ENCODE measurements around the gene MERTK. TPM values are rescaled to one million over a fixed set of nuclear protein-coding genes. Genes with fewer than 3 reads are reported as not detected.

Gene MERTK
- total RNA-seq, 4 donors from 2014 or later = 5.5 to 6.7 (median 5.7) TPM

DNA sequence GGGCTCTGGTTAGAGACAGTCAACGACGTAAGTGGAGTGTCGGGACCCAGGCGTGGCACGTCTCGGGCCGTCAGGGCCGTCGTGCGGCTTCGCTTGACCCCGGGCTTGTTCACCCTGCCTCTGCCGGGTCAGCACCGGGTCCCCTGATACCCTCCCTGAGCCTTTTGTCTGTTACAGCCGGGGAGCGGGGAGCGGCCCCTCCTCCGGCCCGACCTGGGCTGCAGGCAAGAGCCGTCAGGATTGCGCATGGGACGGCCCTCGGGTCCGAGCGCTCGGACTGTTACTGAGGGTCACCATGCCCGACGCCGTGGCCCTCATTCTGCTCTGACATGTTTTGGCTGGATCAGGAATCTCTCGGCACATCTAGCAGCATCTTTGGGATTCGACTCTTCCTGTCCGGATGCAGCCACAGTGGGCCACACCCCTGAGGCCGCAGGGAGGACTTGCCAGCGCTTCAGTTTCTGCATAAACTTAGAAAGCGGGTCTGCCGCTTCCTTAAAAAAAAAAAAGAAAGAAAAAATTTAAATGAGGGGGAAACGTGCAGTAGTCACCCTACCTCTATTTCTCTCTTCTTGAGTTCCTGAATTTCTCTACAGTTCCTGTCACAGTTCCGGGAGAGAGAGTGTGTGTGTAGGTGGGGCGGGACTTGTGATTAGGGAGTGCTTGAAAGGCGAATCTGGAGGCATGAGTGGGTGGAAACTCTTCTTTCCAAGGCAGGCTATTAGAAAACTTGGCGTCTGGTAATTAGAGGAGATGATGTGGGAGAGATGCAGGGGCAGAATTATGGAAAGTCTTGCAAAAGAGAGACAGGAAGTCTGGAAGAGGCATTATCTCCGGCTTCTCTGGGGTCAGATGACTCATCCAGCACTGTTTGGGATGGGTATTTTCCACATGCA lies 157.6 kb downstream of the MERTK start:
- TF ChIP-seq POLR2A (IDR thresholded peaks at IDR 0.05) = no peak
- peak in 1 of 3 donors; percentile 36 for TF ChIP-seq POLR2AphosphoS5 (IDR thresholded peaks at IDR 0.05)
- H3K4me3 ChIP-seq = peak overlapping the region; percentile 87
- under 1% methylated on average over 35 of the region's 42 CpGs for WGBS

DNA sequence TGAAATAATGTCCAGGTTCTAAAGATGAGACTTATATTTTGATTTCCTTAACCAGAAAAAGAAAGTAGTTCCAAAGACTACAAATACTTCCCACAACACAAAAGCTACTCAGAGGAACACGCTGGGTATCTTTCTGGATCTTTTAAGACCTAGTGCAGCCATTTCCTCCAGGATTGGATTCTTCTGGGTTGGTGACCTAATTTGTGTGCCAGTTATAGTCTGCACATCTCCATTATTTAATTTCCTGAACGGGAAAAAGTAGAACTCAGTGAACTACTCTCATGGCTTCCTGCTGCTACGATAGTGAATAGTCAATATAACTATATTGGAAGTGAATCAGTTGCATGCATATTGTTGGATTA lies 158.2 kb downstream of the MERTK start:
- no peaks in the 10 kb centered on the region for H3K27me3 ChIP-seq
- no peaks in the 10 kb centered on the region for H3K9me3 ChIP-seq
- WGBS = 14% methylated on average over 3 of the region's 3 CpGs
- no peak for DNase-seq (ENCODE audit: low spot score in 2 of 2)
- H3K36me3 ChIP-seq = peaks cover 9% of the 10 kb centered on the region
- H3K4me1 ChIP-seq = peaks cover 33% of the 10 kb centered on the region
- no peak for TF ChIP-seq POLR2AphosphoS5 (IDR thresholded peaks at IDR 0.05)
- TF ChIP-seq EP300 (IDR thresholded peaks at IDR 0.05) = no peak
- TF ChIP-seq POLR2A (IDR thresholded peaks at IDR 0.05) = no peak
- no peak for TF ChIP-seq CTCF (IDR thresholded peaks at IDR 0.05)
- H3K4me3 ChIP-seq = peak overlapping the region; percentile 87
- peak overlapping the region; percentile 98 for H3K27ac ChIP-seq

More for the DNA sequence above, 157.6 kb downstream of the MERTK start:
- H3K36me3 ChIP-seq = peaks cover 4% of the 10 kb centered on the region
- H3K27ac ChIP-seq = peak overlapping the region; percentile 98
- no peaks in the 10 kb centered on the region for H3K27me3 ChIP-seq
- peaks cover 33% of the 10 kb centered on the region for H3K4me1 ChIP-seq
- peak; percentile 82 to 86 for DNase-seq (ENCODE audit: low spot score in 2 of 2)
- no peaks in the 10 kb centered on the region for H3K9me3 ChIP-seq

GRCh38 chr2:112059671-112060070 lies 161.3 kb downstream of the MERTK start:
- H3K27me3 ChIP-seq = no peaks in the 10 kb centered on the region
- no peak overlapping the region for H3K27ac ChIP-seq
- H3K4me3 ChIP-seq = no peak overlapping the region
- WGBS = 92% methylated on average over 2 of the region's 2 CpGs
- peaks cover 23% of the 10 kb centered on the region for H3K4me1 ChIP-seq
- no peak for TF ChIP-seq POLR2AphosphoS5 (IDR thresholded peaks at IDR 0.05)
- no peak for TF ChIP-seq EP300 (IDR thresholded peaks at IDR 0.05)
- no peak for TF ChIP-seq POLR2A (IDR thresholded peaks at IDR 0.05)
- TF ChIP-seq CTCF (IDR thresholded peaks at IDR 0.05) = no peak
- DNase-seq (ENCODE audit: low spot score in 2 of 2) = no peak
- H3K36me3 ChIP-seq = peaks cover 36% of the 10 kb centered on the region
- no peaks in the 10 kb centered on the region for H3K9me3 ChIP-seq

GRCh38 chr2:112061299-112061698 lies 162.9 kb downstream of the MERTK start:
- no peak for TF ChIP-seq POLR2AphosphoS5 (IDR thresholded peaks at IDR 0.05)
- TF ChIP-seq CTCF (IDR thresholded peaks at IDR 0.05) = no peak
- TF ChIP-seq POLR2A (IDR thresholded peaks at IDR 0.05) = no peak
- TF ChIP-seq EP300 (IDR thresholded peaks at IDR 0.05) = no peak
- Histone ChIP-seq H3K4me1 (peaks cover 21% of the 10 kb centered on the region), H3K27me3 (no peaks in the 10 kb centered on the region), H3K27ac (no peak overlapping the region), H3K4me3 (no peak overlapping the region), H3K36me3 (peaks cover 51% of the 10 kb centered on the region), H3K9me3 (no peaks in the 10 kb centered on the region)
- no peak for DNase-seq (ENCODE audit: low spot score in 2 of 2)
- WGBS = 93% methylated on average over 1 of the region's 1 CpG

GRCh38 chr2:112061840-112062239 lies 163.4 kb downstream of the MERTK start:
- H3K4me3 ChIP-seq = no peak overlapping the region
- TF ChIP-seq POLR2AphosphoS5 (IDR thresholded peaks at IDR 0.05) (no peak), CTCF (IDR thresholded peaks at IDR 0.05) (no peak)
- 90% methylated on average over 2 of the region's 2 CpGs for WGBS
- peaks cover 56% of the 10 kb centered on the region for H3K36me3 ChIP-seq
- H3K27ac ChIP-seq = no peak overlapping the region
- no peak for DNase-seq (ENCODE audit: low spot score in 2 of 2)
- H3K9me3 ChIP-seq = no peaks in the 10 kb centered on the region
- H3K27me3 ChIP-seq = no peaks in the 10 kb centered on the region
- peaks cover 16% of the 10 kb centered on the region for H3K4me1 ChIP-seq

All from suprapubic skin (tissue), 4 donors.